Neural crest cell (in vitro differentiated cells): ENCODE data around the gene CCNJL. TPM values are rescaled to one million over a fixed set of nuclear protein-coding genes. Genes with fewer than 3 reads are reported as not detected.

Experiments
- DNase-seq: peaks from one replicate; pipeline ENCODE4 v3.0.0; 2021; ENCODE audit warnings: low read depth, mixed read lengths, low spot score
- H3K27ac Mint-ChIP-seq: one replicate; pipeline ENCODE4 v1.8.0; 2021; ENCODE audit warnings: mild to moderate bottlenecking, mixed read lengths; ENCODE audit not compliant: unreplicated experiment
- H3K27me3 Mint-ChIP-seq: 2 replicates; pipeline ENCODE4 v1.8.0; 2021; ENCODE audit warnings: low read depth, mild to moderate bottlenecking, mixed read lengths
- H3K36me3 Mint-ChIP-seq: 2 replicates; pipeline ENCODE4 v1.8.0; 2021; ENCODE audit warnings: low read depth, mild to moderate bottlenecking, mixed read lengths
- H3K4me1 Mint-ChIP-seq: 2 replicates; pipeline ENCODE4 v1.8.0; 2021; ENCODE audit warnings: mixed read lengths
- H3K4me3 Mint-ChIP-seq: one replicate; pipeline ENCODE4 v1.8.0; 2021; ENCODE audit warnings: mild to moderate bottlenecking, mixed read lengths
- H3K9me3 Mint-ChIP-seq: 2 replicates; pipeline ENCODE4 v1.8.0; 2021; ENCODE audit warnings: mixed read lengths
- CTCF ChIP-seq: fragments of 200-600 bp; sonication (generic); conservative IDR thresholded peaks from 2 replicates; pipeline ENCODE4 v1.5.0; 2021; ENCODE audit warnings: antibody characterized with exemption, mild to moderate bottlenecking
- total RNA-seq: library from RNA; stranded (reverse); gene quantifications from 2 replicates; pipeline ENCODE4 v1.2.1, GENCODE V29; 2021

The CCNJL gene
- total RNA-seq, 1 donor from 2014 or later, result 29.7 TPM

- H3K4me3 Mint-ChIP-seq, result no peak overlapping the region
These were observed 17.8 kb upstream of the CCNJL start for GRCh38 chr5:160330212-160330611.

GRCh38 chr5:160327818-160328217 lies 15.5 kb upstream of the CCNJL start:
- no peak overlapping the region for H3K27ac Mint-ChIP-seq
- H3K9me3 Mint-ChIP-seq, result no peaks in the 10 kb centered on the region
- no peak overlapping the region for H3K4me3 Mint-ChIP-seq
- H3K27me3 Mint-ChIP-seq, result no peaks in the 10 kb centered on the region
- H3K4me1 Mint-ChIP-seq, result peaks cover 7% of the 10 kb centered on the region
- DNase-seq, result no peak
- no peaks in the 10 kb centered on the region for H3K36me3 Mint-ChIP-seq
- TF ChIP-seq CTCF, result no peak

More at GRCh38 chr5:160330212-160330611, 17.8 kb upstream of the CCNJL start:
- TF ChIP-seq CTCF, result no peak
- no peak overlapping the region for H3K27ac Mint-ChIP-seq
- H3K27me3 Mint-ChIP-seq, result no peaks in the 10 kb centered on the region
- DNase-seq, result no peak
- peaks cover 7% of the 10 kb centered on the region for H3K4me1 Mint-ChIP-seq
- no peaks in the 10 kb centered on the region for H3K36me3 Mint-ChIP-seq
- H3K9me3 Mint-ChIP-seq, result no peaks in the 10 kb centered on the region

- H3K9me3 Mint-ChIP-seq, result no peaks in the 10 kb centered on the region
- no peak overlapping the region for H3K4me3 Mint-ChIP-seq
- H3K36me3 Mint-ChIP-seq, result no peaks in the 10 kb centered on the region
- DNase-seq, result no peak
- H3K27ac Mint-ChIP-seq, result no peak overlapping the region
- no peaks in the 10 kb centered on the region for H3K27me3 Mint-ChIP-seq
- no peak for TF ChIP-seq CTCF
- peaks cover 7% of the 10 kb centered on the region for H3K4me1 Mint-ChIP-seq
These were observed 14.6 kb upstream of the CCNJL start for GRCh38 chr5:160326981-160327380.

- Mint-ChIP-seq H3K9me3 (no peaks in the 10 kb centered on the region), H3K4me3 (no peak overlapping the region)
- no peak for TF ChIP-seq CTCF
These were observed 13.4 kb upstream of the CCNJL start for GRCh38 chr5:160325716-160326115.

GRCh38 chr5:160324886-160325285 lies 12.5 kb upstream of the CCNJL start:
- Mint-ChIP-seq H3K9me3 (no peaks in the 10 kb centered on the region), H3K27ac (no peak overlapping the region), H3K36me3 (no peaks in the 10 kb centered on the region), H3K27me3 (no peaks in the 10 kb centered on the region), H3K4me3 (no peak overlapping the region), H3K4me1 (peaks cover 7% of the 10 kb centered on the region)
- TF ChIP-seq CTCF, result no peak
- no peak for DNase-seq

More at GRCh38 chr5:160325716-160326115, 13.4 kb upstream of the CCNJL start:
- peaks cover 7% of the 10 kb centered on the region for H3K4me1 Mint-ChIP-seq
- no peak for DNase-seq
- no peaks in the 10 kb centered on the region for H3K27me3 Mint-ChIP-seq
- H3K27ac Mint-ChIP-seq, result no peak overlapping the region
- H3K36me3 Mint-ChIP-seq, result no peaks in the 10 kb centered on the region

GRCh38 chr5:160318409-160318808 lies 6.0 kb upstream of the CCNJL start:
- TF ChIP-seq CTCF, result no peak
- Mint-ChIP-seq H3K9me3 (no peaks in the 10 kb centered on the region), H3K27ac (no peak overlapping the region), H3K36me3 (no peaks in the 10 kb centered on the region), H3K27me3 (no peaks in the 10 kb centered on the region), H3K4me1 (peaks cover 11% of the 10 kb centered on the region), H3K4me3 (no peak overlapping the region)
- no peak for DNase-seq
